Gastrocnemius medialis (tissue), 4 donors: Measurements from ENCODE around the gene DUSP6.

ENCODE experiments used
- CTCF ChIP-seq, 5 experiments: fragments of 450-650 bp in 3 of 5; fragments of 200-600 bp in 2 of 5; sonication (generic) in 2 of 5; IDR thresholded peaks in 4 of 5; conservative IDR thresholded peaks in 1 of 5; 1 replicate in 4 of 5; 2 replicates in 1 of 5; pipeline ENCODE4 v1.5.1; 2016 to 2019; ENCODE audit warnings: antibody characterized with exemption in 5 of 5, mild to moderate bottlenecking in 3 of 5, moderate library complexity in 3 of 5
- POLR2A ChIP-seq, 2 donors: fragments of 450-650 bp; IDR thresholded peaks; one replicate each; pipeline ENCODE4 v1.6.1; 2017; ENCODE audit warnings: antibody characterized with exemption in 2 of 2, mild to moderate bottlenecking in 2 of 2, moderate library complexity in 2 of 2

GRCh38 chr12:89311703-89312293 lies 40.5 kb downstream of the DUSP6 start:
- TF ChIP-seq CTCF (IDR thresholded peaks at IDR 0.05 in 4 of 5, conservative IDR thresholded peaks at IDR 0.05 in 1 of 5) = no peak
- TF ChIP-seq POLR2A (IDR thresholded peaks at IDR 0.05) = no peak
